H1 (cell line): ENCODE measurements around the gene SCOC. TPM values are rescaled to one million over a fixed set of nuclear protein-coding genes. Genes with fewer than 3 reads are reported as not detected.

Experiments
- SP2 ChIP-seq: IDR thresholded peaks from 2 replicates; pipeline ENCODE4 v1.6.1; 2012; ENCODE audit warnings: mild to moderate bottlenecking, low read length, inconsistent platforms
- polyA plus RNA-seq, 7 experiments: library from polyadenylated mRNA; depleted of rRNA in 3 of 7; stranded (reverse) in 5 of 7; unstranded in 2 of 7; fragments of >200 nt in 5 of 7; fragments of 200-250 nt in 2 of 7; gene quantifications; 1 replicate in 5 of 7; 2 replicates in 1 of 7; 4 replicates in 1 of 7; pipeline versions ENCODE4 v1.2.1 to v1.2.3, GENCODE V29; 2011 to 2013; ENCODE audit warnings: missing spikeins in 2 of 7, mixed read lengths in 2 of 7
- total RNA-seq: library from RNA; stranded (reverse); fragmentation: NEBNext Ultra II Directional; extraction: Animal tissue kit (Norgen Biotek cat#: 25700); gene quantifications from 2 replicates; pipeline ENCODE4 v1.2.1, GENCODE V29; 2021

The SCOC gene
- total and polyA plus RNA-seq, 2 of the 8 experiments (the other 6 are each of a cell fraction or from before 2014, with no cell fraction given) = 12.1 to 33.4 TPM

- TF ChIP-seq SP2 = no peak
These were observed 15.2 kb upstream of the SCOC start (continued) for GRCh38 chr4:140358281-140358680.
